ENCODE data around the gene RNASE13.
"Not testable (repeated sequence)": the region's sequence is repeated elsewhere in the genome, so short reads cannot be mapped to it uniquely, and the experiment has no call there.

The RNASE13 gene

GRCh38 chr14:20998674-20999366 lies 35.8 kb downstream of the RNASE13 start, which contains the start of gene SLC39A2:
SLC39A2 (plus strand) TSS chr14:20999293; CDS start chr14:20999447, 154 bp downstream.
- peak within 1 kb of the TSS; percentile 43 for H3K27ac ChIP-seq (ENCODE audit: low read depth, low read length)
- H3K27me3 ChIP-seq (ENCODE audit: control insufficient read depth, insufficient read depth, low read length), result no peaks in the 10 kb centered on the region
- H3K4me3 ChIP-seq (ENCODE audit: low read depth, low read length), result no peak within 1 kb of the TSS
- peaks cover 8% of the 10 kb centered on the region for H3K4me1 ChIP-seq (ENCODE audit: control insufficient read depth, insufficient read depth, low read length)
- no peaks in the 10 kb centered on the region for H3K9me3 ChIP-seq (ENCODE audit: control insufficient read depth, insufficient read depth, low read length)
- no peak within 1 kb of the TSS for H3K9ac ChIP-seq (ENCODE audit: low read depth, low read length)
- H3K36me3 ChIP-seq (ENCODE audit: control insufficient read depth, insufficient read depth, low read length), result peaks cover 35% of the 10 kb centered on the region

- H3K4me1 ChIP-seq (ENCODE audit: control insufficient read depth, insufficient read depth, low read length), result peaks cover 8% of the 10 kb centered on the region
- no peaks in the 10 kb centered on the region for H3K27me3 ChIP-seq (ENCODE audit: control insufficient read depth, insufficient read depth, low read length)
- peak overlapping the region; percentile 43 for H3K27ac ChIP-seq (ENCODE audit: low read depth, low read length)
- no peaks in the 10 kb centered on the region for H3K9me3 ChIP-seq (ENCODE audit: control insufficient read depth, insufficient read depth, low read length)
- no peak overlapping the region for H3K4me3 ChIP-seq (ENCODE audit: low read depth, low read length)
- no peak overlapping the region for H3K9ac ChIP-seq (ENCODE audit: low read depth, low read length)
- H3K36me3 ChIP-seq (ENCODE audit: control insufficient read depth, insufficient read depth, low read length), result peaks cover 40% of the 10 kb centered on the region
Measured at GRCh38 chr14:20998139-20998538, 36.5 kb downstream of the RNASE13 start.

GRCh38 chr14:20997564-20997963 lies 37.0 kb downstream of the RNASE13 start:
- H3K4me1 ChIP-seq (ENCODE audit: control insufficient read depth, insufficient read depth, low read length), result peaks cover 8% of the 10 kb centered on the region
- H3K4me3 ChIP-seq (ENCODE audit: low read depth, low read length), result no peak overlapping the region
- no peaks in the 10 kb centered on the region for H3K9me3 ChIP-seq (ENCODE audit: control insufficient read depth, insufficient read depth, low read length)
- H3K27me3 ChIP-seq (ENCODE audit: control insufficient read depth, insufficient read depth, low read length), result no peaks in the 10 kb centered on the region
- no peak overlapping the region for H3K9ac ChIP-seq (ENCODE audit: low read depth, low read length)
- H3K36me3 ChIP-seq (ENCODE audit: control insufficient read depth, insufficient read depth, low read length), result peaks cover 45% of the 10 kb centered on the region
- no peak overlapping the region for H3K27ac ChIP-seq (ENCODE audit: low read depth, low read length)

GRCh38 chr14:20997115-20997514 lies 37.5 kb downstream of the RNASE13 start:
- H3K4me3 ChIP-seq (ENCODE audit: low read depth, low read length), result no peak overlapping the region

GRCh38 chr14:20996521-20996920 lies 38.1 kb downstream of the RNASE13 start:
- no peak overlapping the region for H3K4me3 ChIP-seq (ENCODE audit: low read depth, low read length)
- H3K36me3 ChIP-seq (ENCODE audit: control insufficient read depth, insufficient read depth, low read length), result peaks cover 56% of the 10 kb centered on the region
- H3K27ac ChIP-seq (ENCODE audit: low read depth, low read length), result no peak overlapping the region
- no peaks in the 10 kb centered on the region for H3K9me3 ChIP-seq (ENCODE audit: control insufficient read depth, insufficient read depth, low read length)
- no peaks in the 10 kb centered on the region for H3K27me3 ChIP-seq (ENCODE audit: control insufficient read depth, insufficient read depth, low read length)
- peaks cover 8% of the 10 kb centered on the region for H3K4me1 ChIP-seq (ENCODE audit: control insufficient read depth, insufficient read depth, low read length)
- H3K9ac ChIP-seq (ENCODE audit: low read depth, low read length), result no peak overlapping the region

More at GRCh38 chr14:20997115-20997514, 37.5 kb downstream of the RNASE13 start:
- H3K27me3 ChIP-seq (ENCODE audit: control insufficient read depth, insufficient read depth, low read length), result no peaks in the 10 kb centered on the region
- H3K36me3 ChIP-seq (ENCODE audit: control insufficient read depth, insufficient read depth, low read length), result peaks cover 50% of the 10 kb centered on the region
- H3K9me3 ChIP-seq (ENCODE audit: control insufficient read depth, insufficient read depth, low read length), result no peaks in the 10 kb centered on the region
- H3K27ac ChIP-seq (ENCODE audit: low read depth, low read length), result no peak overlapping the region
- H3K4me1 ChIP-seq (ENCODE audit: control insufficient read depth, insufficient read depth, low read length), result peaks cover 8% of the 10 kb centered on the region
- no peak overlapping the region for H3K9ac ChIP-seq (ENCODE audit: low read depth, low read length)

- Histone ChIP-seq H3K27me3 (ENCODE audit: control insufficient read depth, insufficient read depth, low read length) (no peaks in the 10 kb centered on the region), H3K4me3 (ENCODE audit: low read depth, low read length) (peak within 1 kb of the TSS; percentile 71), H3K9me3 (ENCODE audit: control insufficient read depth, insufficient read depth, low read length) (no peaks in the 10 kb centered on the region), H3K9ac (ENCODE audit: low read depth, low read length) (peak within 1 kb of the TSS; percentile 66), H3K27ac (ENCODE audit: low read depth, low read length) (peak within 1 kb of the TSS; percentile 81), H3K4me1 (ENCODE audit: control insufficient read depth, insufficient read depth, low read length) (peaks cover 8% of the 10 kb centered on the region; the same call in 1 of the 2 replicates), H3K36me3 (ENCODE audit: control insufficient read depth, insufficient read depth, low read length) (peaks cover 33% of the 10 kb centered on the region)
Measured at GRCh38 chr14:20989787-20990600, 44.6 kb downstream of the RNASE13 start, which contains the start of gene METTL17. METTL17 (plus strand) TSS chr14:20989980; CDS start chr14:20990003, 23 bp downstream.

GRCh38 chr14:20989471-20989786 lies 45.2 kb downstream of the RNASE13 start:
- H3K27me3 ChIP-seq (ENCODE audit: control insufficient read depth, insufficient read depth, low read length), result no peaks in the 10 kb centered on the region
- no peaks in the 10 kb centered on the region for H3K9me3 ChIP-seq (ENCODE audit: control insufficient read depth, insufficient read depth, low read length)
- peak overlapping the region; percentile 81 for H3K27ac ChIP-seq (ENCODE audit: low read depth, low read length)
- H3K36me3 ChIP-seq (ENCODE audit: control insufficient read depth, insufficient read depth, low read length), result peaks cover 27% of the 10 kb centered on the region
- peak overlapping the region; percentile 58 for H3K4me3 ChIP-seq (ENCODE audit: low read depth, low read length)
- H3K9ac ChIP-seq (ENCODE audit: low read depth, low read length), result no peak overlapping the region
- peaks cover 8% of the 10 kb centered on the region; the same call in 1 of the 2 replicates for H3K4me1 ChIP-seq (ENCODE audit: control insufficient read depth, insufficient read depth, low read length)

- Histone ChIP-seq H3K4me3 (ENCODE audit: low read depth, low read length) (peak overlapping the region; percentile 58), H3K27me3 (ENCODE audit: control insufficient read depth, insufficient read depth, low read length) (no peaks in the 10 kb centered on the region), H3K36me3 (ENCODE audit: control insufficient read depth, insufficient read depth, low read length) (peaks cover 22% of the 10 kb centered on the region), H3K9me3 (ENCODE audit: control insufficient read depth, insufficient read depth, low read length) (no peaks in the 10 kb centered on the region), H3K27ac (ENCODE audit: low read depth, low read length) (peak overlapping the region; percentile 75), H3K9ac (ENCODE audit: low read depth, low read length) (no peak overlapping the region), H3K4me1 (ENCODE audit: control insufficient read depth, insufficient read depth, low read length) (peaks cover 8% of the 10 kb centered on the region; the same call in 1 of the 2 replicates)
Measured at GRCh38 chr14:20988717-20989470, 45.7 kb downstream of the RNASE13 start.

- Histone ChIP-seq H3K9me3 (ENCODE audit: control insufficient read depth, insufficient read depth, low read length) (no peaks in the 10 kb centered on the region), H3K36me3 (ENCODE audit: control insufficient read depth, insufficient read depth, low read length) (peaks cover 3% of the 10 kb centered on the region), H3K27me3 (ENCODE audit: control insufficient read depth, insufficient read depth, low read length) (peaks cover 4% of the 10 kb centered on the region; the same call in 1 of the 2 replicates), H3K4me1 (ENCODE audit: control insufficient read depth, insufficient read depth, low read length) (peaks cover 8% of the 10 kb centered on the region; the same call in 1 of the 2 replicates), H3K9ac (ENCODE audit: low read depth, low read length) (no peak overlapping the region), H3K4me3 (ENCODE audit: low read depth, low read length) (no peak overlapping the region), H3K27ac (ENCODE audit: low read depth, low read length) (no peak overlapping the region)
Measured at GRCh38 chr14:20986811-20987210, 47.8 kb downstream of the RNASE13 start.

- not testable (repeated sequence) for H3K9ac ChIP-seq (ENCODE audit: low read depth, low read length); H3K9me3 ChIP-seq (ENCODE audit: control insufficient read depth, insufficient read depth, low read length); H3K36me3 ChIP-seq (ENCODE audit: control insufficient read depth, insufficient read depth, low read length); H3K27me3 ChIP-seq (ENCODE audit: control insufficient read depth, insufficient read depth, low read length); H3K4me3 ChIP-seq (ENCODE audit: low read depth, low read length); H3K27ac ChIP-seq (ENCODE audit: low read depth, low read length); H3K4me1 ChIP-seq (ENCODE audit: control insufficient read depth, insufficient read depth, low read length)
Measured at GRCh38 chr14:20985650-20986049, 49.0 kb downstream of the RNASE13 start.
